ENCODE results near the gene REXO2.

Gene REXO2

GRCh38 chr11:114442536-114442935 lies 3.3 kb downstream of the REXO2 start:
- H3K4me3 ChIP-seq (ENCODE audit: low read depth, low read length) = no peak overlapping the region
- DNase-seq = no peak
- H3K36me3 ChIP-seq = peaks cover 3% of the 10 kb centered on the region; the same call in 1 of the 2 replicates
- H3K9me3 ChIP-seq (ENCODE audit: severe bottlenecking) = no peaks in the 10 kb centered on the region
- no peak overlapping the region for H3K27ac ChIP-seq
- no peaks in the 10 kb centered on the region for H3K27me3 ChIP-seq (ENCODE audit: insufficient read depth, low read depth, severe bottlenecking)
- no peak for TF ChIP-seq CTCF (IDR thresholded peaks at IDR 0.05; ENCODE audit: low read depth, low read length)

- no peak overlapping the region for H3K4me3 ChIP-seq (ENCODE audit: low read depth, low read length)
- H3K9me3 ChIP-seq (ENCODE audit: severe bottlenecking) = no peaks in the 10 kb centered on the region
- no peaks in the 10 kb centered on the region for H3K27me3 ChIP-seq (ENCODE audit: insufficient read depth, low read depth, severe bottlenecking)
- H3K27ac ChIP-seq = no peak overlapping the region
- no peak for TF ChIP-seq CTCF (IDR thresholded peaks at IDR 0.05; ENCODE audit: low read depth, low read length)
- peaks cover 9% of the 10 kb centered on the region for H3K36me3 ChIP-seq
- DNase-seq = no peak
Measured at GRCh38 chr11:114447444-114447843, 8.2 kb downstream of the REXO2 start.

- Histone ChIP-seq H3K27ac (no peak overlapping the region), H3K27me3 (ENCODE audit: insufficient read depth, low read depth, severe bottlenecking) (no peaks in the 10 kb centered on the region), H3K4me3 (ENCODE audit: low read depth, low read length) (no peak overlapping the region), H3K9me3 (ENCODE audit: severe bottlenecking) (no peaks in the 10 kb centered on the region), H3K36me3 (peaks cover 9% of the 10 kb centered on the region)
- no peak for TF ChIP-seq CTCF (IDR thresholded peaks at IDR 0.05; ENCODE audit: low read depth, low read length)
- DNase-seq = no peak
Measured at GRCh38 chr11:114447892-114448291, 8.6 kb downstream of the REXO2 start.

- DNase-seq = no peak
- no peak overlapping the region for H3K27ac ChIP-seq
- no peaks in the 10 kb centered on the region for H3K27me3 ChIP-seq (ENCODE audit: insufficient read depth, low read depth, severe bottlenecking)
- no peak overlapping the region for H3K4me3 ChIP-seq (ENCODE audit: low read depth, low read length)
- H3K36me3 ChIP-seq = peaks cover 9% of the 10 kb centered on the region
- no peak for TF ChIP-seq CTCF (IDR thresholded peaks at IDR 0.05; ENCODE audit: low read depth, low read length)
- no peaks in the 10 kb centered on the region for H3K9me3 ChIP-seq (ENCODE audit: severe bottlenecking)
Measured at GRCh38 chr11:114448749-114449482, 9.6 kb downstream of the REXO2 start.

- TF ChIP-seq CTCF (IDR thresholded peaks at IDR 0.05; ENCODE audit: low read depth, low read length) = no peak
- no peak overlapping the region for H3K27ac ChIP-seq
- no peaks in the 10 kb centered on the region for H3K9me3 ChIP-seq (ENCODE audit: severe bottlenecking)
- peaks cover 9% of the 10 kb centered on the region for H3K36me3 ChIP-seq
- DNase-seq = no peak
- no peak overlapping the region for H3K4me3 ChIP-seq (ENCODE audit: low read depth, low read length)
- H3K27me3 ChIP-seq (ENCODE audit: insufficient read depth, low read depth, severe bottlenecking) = no peaks in the 10 kb centered on the region
Measured at GRCh38 chr11:114449845-114450244, 10.6 kb downstream of the REXO2 start.

- Histone ChIP-seq H3K27ac (no peak overlapping the region), H3K9me3 (ENCODE audit: severe bottlenecking) (no peaks in the 10 kb centered on the region), H3K36me3 (peaks cover 9% of the 10 kb centered on the region), H3K4me3 (ENCODE audit: low read depth, low read length) (no peak overlapping the region), H3K27me3 (ENCODE audit: insufficient read depth, low read depth, severe bottlenecking) (no peaks in the 10 kb centered on the region)
- DNase-seq = no peak
- no peak for TF ChIP-seq CTCF (IDR thresholded peaks at IDR 0.05; ENCODE audit: low read depth, low read length)
Measured at GRCh38 chr11:114452399-114452798, 13.1 kb downstream of the REXO2 start.
